ENCODE results near the gene YIPF3.

DNA sequence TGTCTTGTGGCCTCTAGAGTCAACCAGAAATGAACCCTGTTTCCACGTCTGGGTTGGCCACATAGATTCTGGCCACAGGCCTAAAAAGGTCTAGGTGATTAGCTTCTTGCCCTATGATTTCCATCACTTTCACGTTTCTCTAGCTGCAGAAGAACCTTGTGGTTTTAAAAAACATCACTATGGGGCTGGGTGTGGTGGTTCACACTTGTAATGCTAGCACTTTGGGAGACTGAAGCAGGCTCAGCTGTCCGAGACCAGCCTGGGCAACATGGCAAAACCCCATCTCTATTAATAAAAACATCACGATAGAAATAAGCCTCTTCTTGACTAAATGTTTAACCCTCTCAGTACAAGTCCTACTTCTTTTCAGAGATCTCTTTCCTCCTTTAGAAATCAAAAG, 27.7 kb upstream of the YIPF3 start:
- TF ChIP-seq, protein P1, sequence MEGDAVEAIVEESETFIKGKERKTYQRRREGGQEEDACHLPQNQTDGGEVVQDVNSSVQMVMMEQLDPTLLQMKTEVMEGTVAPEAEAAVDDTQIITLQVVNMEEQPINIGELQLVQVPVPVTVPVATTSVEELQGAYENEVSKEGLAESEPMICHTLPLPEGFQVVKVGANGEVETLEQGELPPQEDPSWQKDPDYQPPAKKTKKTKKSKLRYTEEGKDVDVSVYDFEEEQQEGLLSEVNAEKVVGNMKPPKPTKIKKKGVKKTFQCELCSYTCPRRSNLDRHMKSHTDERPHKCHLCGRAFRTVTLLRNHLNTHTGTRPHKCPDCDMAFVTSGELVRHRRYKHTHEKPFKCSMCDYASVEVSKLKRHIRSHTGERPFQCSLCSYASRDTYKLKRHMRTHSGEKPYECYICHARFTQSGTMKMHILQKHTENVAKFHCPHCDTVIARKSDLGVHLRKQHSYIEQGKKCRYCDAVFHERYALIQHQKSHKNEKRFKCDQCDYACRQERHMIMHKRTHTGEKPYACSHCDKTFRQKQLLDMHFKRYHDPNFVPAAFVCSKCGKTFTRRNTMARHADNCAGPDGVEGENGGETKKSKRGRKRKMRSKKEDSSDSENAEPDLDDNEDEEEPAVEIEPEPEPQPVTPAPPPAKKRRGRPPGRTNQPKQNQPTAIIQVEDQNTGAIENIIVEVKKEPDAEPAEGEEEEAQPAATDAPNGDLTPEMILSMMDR (conservative IDR thresholded peaks at IDR 0.05 in 1 of 2, IDR thresholded peaks at IDR 0.05 in 1 of 2; ENCODE audit: extremely low read depth in 1 of 2, insufficient read depth in 1 of 2, low read depth in 1 of 2, low read length in 2 of 2), result no peak
- TF ChIP-seq EZH2 (IDR thresholded peaks at IDR 0.05; ENCODE audit: borderline replicate concordance, low read length), result no peak
